Natural killer cell (primary cell): ENCODE measurements around the gene ZNF444. TPM values are rescaled to one million over a fixed set of nuclear protein-coding genes. Genes with fewer than 3 reads are reported as not detected.

Experiments
- ATAC-seq, 3 donors: fragments of 150-1000 bp in 2 of 3; fragments of 200-7000 bp in 1 of 3; cut with Tn5 transposase; 1 replicate in 1 of 3; 2 replicates in 2 of 3; pipeline ENCODE4 v1.10.0; 2021; ENCODE audit warnings: mild to moderate bottlenecking in 2 of 3, moderate library complexity in 2 of 3
- DNase-seq, 2 donors: peaks; one replicate each; pipeline versions ENCODE4 v3.0.0 to v3.0.0-alpha.2; 2013 to 2021; ENCODE audit warnings: mixed read lengths in 1 of 2
- H3K27ac ChIP-seq: one replicate; pipeline ENCODE4 v1.5.1; 2013; ENCODE audit warnings: mild to moderate bottlenecking, low read length
- H3K27me3 ChIP-seq: one replicate; pipeline ENCODE4 v1.6.1; 2013; ENCODE audit warnings: low read length; ENCODE audit not compliant: control insufficient read depth, insufficient read depth
- H3K36me3 ChIP-seq: one replicate; pipeline ENCODE4 v1.6.1; 2013; ENCODE audit warnings: low read length; ENCODE audit not compliant: control insufficient read depth, insufficient read depth
- H3K4me1 ChIP-seq: one replicate; pipeline ENCODE4 v1.6.1; 2013; ENCODE audit warnings: low read length; ENCODE audit not compliant: control insufficient read depth, insufficient read depth
- H3K4me3 ChIP-seq: one replicate; pipeline ENCODE4 v1.5.1; 2013; ENCODE audit warnings: low read length
- H3K9me3 ChIP-seq: one replicate; pipeline ENCODE4 v1.6.1; 2013; ENCODE audit warnings: low read length; ENCODE audit not compliant: control insufficient read depth, insufficient read depth
- H3K27ac Mint-ChIP-seq, 2 donors: one replicate each; pipeline ENCODE4 v1.8.0; 2022; ENCODE audit warnings: mild to moderate bottlenecking in 2 of 2, mixed read lengths in 2 of 2, moderate library complexity in 1 of 2
- H3K27me3 Mint-ChIP-seq, 2 donors: one replicate each; pipeline ENCODE4 v1.8.0; 2022; ENCODE audit warnings: low read depth in 2 of 2, mixed read lengths in 2 of 2
- H3K36me3 Mint-ChIP-seq: one replicate; pipeline ENCODE4 v1.8.0; 2022; ENCODE audit warnings: mixed read lengths
- H3K4me1 Mint-ChIP-seq, 2 donors: one replicate each; pipeline ENCODE4 v1.8.0; 2022; ENCODE audit warnings: mixed read lengths in 2 of 2
- H3K4me3 Mint-ChIP-seq: one replicate; pipeline ENCODE4 v1.8.0; 2022; ENCODE audit warnings: mild to moderate bottlenecking, moderate library complexity, mixed read lengths
- H3K9me3 Mint-ChIP-seq, 2 donors: one replicate each; pipeline ENCODE4 v1.8.0; 2022; ENCODE audit warnings: mixed read lengths in 2 of 2
- WGBS: methylation state at CpG from one replicate; pipeline ENCODE4 v1.1.7; 2013; ENCODE audit warnings: missing lambda C conversion rate; ENCODE audit not compliant: insufficient coverage; 5-methylcytosine and 5-hydroxymethylcytosine counted together
- intact Hi-C: fragments of 100-400 bp; cut with micrococcal nuclease; formaldehyde crosslinking; loops from one replicate; pipeline ENCODE4 v1.14.2; 2022
- total RNA-seq, 4 donors: library from RNA; stranded (reverse); fragments of 120-200 nt in 1 of 4; gene quantifications; one replicate each; pipeline versions ENCODE4 v1.2.3 to v1.2.4, GENCODE V29; 2013 to 2022
- TF ChIP-seq, protein P1 (sequence below): fragments of 200-600 bp; IDR thresholded peaks from one replicate; pipeline ENCODE4 v1.8.0; 2022; ENCODE audit warnings: antibody characterized with exemption

The ZNF444 gene
- total RNA-seq, 3 donors from 2014 or later (not counting 1 experiment from before 2014, with no cell fraction given): 14.5 to 21.9 (median 16.7) TPM

GRCh38 chr19:56098731-56099568 lies 42.1 kb upstream of the ZNF444 start:
- WGBS: 96% methylated on average over 34 of the region's 34 CpGs
- Histone ChIP-seq H3K27ac (no peak overlapping the region), H3K9me3 (no peaks in the 10 kb centered on the region), H3K4me3 (no peak overlapping the region), H3K4me1 (peaks cover 4% of the 10 kb centered on the region), H3K36me3 (peaks cover 28% of the 10 kb centered on the region), H3K27me3 (no peaks in the 10 kb centered on the region)
- ATAC-seq: no peak
- H3K27ac Mint-ChIP-seq: peak overlapping the region in 1 of 2 donors; percentile 40
- H3K27me3 Mint-ChIP-seq: no peaks in the 10 kb centered on the region
- no peaks in the 10 kb centered on the region for H3K36me3 Mint-ChIP-seq
- peaks cover 0 to 15% of the 10 kb centered on the region in 2 donors for H3K4me1 Mint-ChIP-seq
- no peaks in the 10 kb centered on the region for H3K9me3 Mint-ChIP-seq
- TF ChIP-seq, protein P1, sequence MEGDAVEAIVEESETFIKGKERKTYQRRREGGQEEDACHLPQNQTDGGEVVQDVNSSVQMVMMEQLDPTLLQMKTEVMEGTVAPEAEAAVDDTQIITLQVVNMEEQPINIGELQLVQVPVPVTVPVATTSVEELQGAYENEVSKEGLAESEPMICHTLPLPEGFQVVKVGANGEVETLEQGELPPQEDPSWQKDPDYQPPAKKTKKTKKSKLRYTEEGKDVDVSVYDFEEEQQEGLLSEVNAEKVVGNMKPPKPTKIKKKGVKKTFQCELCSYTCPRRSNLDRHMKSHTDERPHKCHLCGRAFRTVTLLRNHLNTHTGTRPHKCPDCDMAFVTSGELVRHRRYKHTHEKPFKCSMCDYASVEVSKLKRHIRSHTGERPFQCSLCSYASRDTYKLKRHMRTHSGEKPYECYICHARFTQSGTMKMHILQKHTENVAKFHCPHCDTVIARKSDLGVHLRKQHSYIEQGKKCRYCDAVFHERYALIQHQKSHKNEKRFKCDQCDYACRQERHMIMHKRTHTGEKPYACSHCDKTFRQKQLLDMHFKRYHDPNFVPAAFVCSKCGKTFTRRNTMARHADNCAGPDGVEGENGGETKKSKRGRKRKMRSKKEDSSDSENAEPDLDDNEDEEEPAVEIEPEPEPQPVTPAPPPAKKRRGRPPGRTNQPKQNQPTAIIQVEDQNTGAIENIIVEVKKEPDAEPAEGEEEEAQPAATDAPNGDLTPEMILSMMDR: no peak
- H3K4me3 Mint-ChIP-seq: no peak overlapping the region
- intact Hi-C loops: no loop called here
- DNase-seq: no peak

- Mint-ChIP-seq H3K4me1 (peaks cover 0 to 20% of the 10 kb centered on the region in 2 donors), H3K9me3 (no peaks in the 10 kb centered on the region), H3K27ac (peak overlapping the region in 1 of 2 donors; percentile 40), H3K36me3 (no peaks in the 10 kb centered on the region), H3K4me3 (no peak overlapping the region), H3K27me3 (no peaks in the 10 kb centered on the region)
- WGBS: 98% methylated on average over 31 of the region's 31 CpGs
- DNase-seq (no peak), ATAC-seq (no peak)
- intact Hi-C loops: loop anchor here (10.0 kb wide), 1 partner anchor 75 kb away; the partner anchor contains the start of gene GALP
- Histone ChIP-seq H3K9me3 (no peaks in the 10 kb centered on the region), H3K4me1 (peaks cover 8% of the 10 kb centered on the region), H3K27me3 (no peaks in the 10 kb centered on the region), H3K27ac (no peak overlapping the region), H3K36me3 (peaks cover 28% of the 10 kb centered on the region), H3K4me3 (no peak overlapping the region)
- TF ChIP-seq, protein P1: no peak
These were observed 41.2 kb upstream of the ZNF444 start for GRCh38 chr19:56099638-56100539.

- intact Hi-C loops: loop anchor here (10.0 kb wide), 1 partner anchor 74 kb away; the partner anchor contains the start of gene GALP
- WGBS: 94% methylated on average over 25 of the region's 25 CpGs
- H3K27ac Mint-ChIP-seq: peak overlapping the region in 1 of 2 donors; percentile 20
These were observed 40.0 kb upstream of the ZNF444 start for GRCh38 chr19:56101095-56101494.

More at GRCh38 chr19:56101095-56101494, 40.0 kb upstream of the ZNF444 start:
- H3K9me3 Mint-ChIP-seq: no peaks in the 10 kb centered on the region
- TF ChIP-seq, protein P1: no peak
- H3K4me1 ChIP-seq: peaks cover 16% of the 10 kb centered on the region
- H3K27me3 ChIP-seq: no peaks in the 10 kb centered on the region
- H3K36me3 Mint-ChIP-seq: no peaks in the 10 kb centered on the region
- no peak overlapping the region for H3K4me3 ChIP-seq
- H3K4me1 Mint-ChIP-seq: peaks cover 7 to 30% of the 10 kb centered on the region in 2 donors
- H3K9me3 ChIP-seq: no peaks in the 10 kb centered on the region
- no peak overlapping the region for H3K4me3 Mint-ChIP-seq
- peaks cover 28% of the 10 kb centered on the region for H3K36me3 ChIP-seq
- no peaks in the 10 kb centered on the region for H3K27me3 Mint-ChIP-seq
- H3K27ac ChIP-seq: no peak overlapping the region
- no peak for ATAC-seq
- DNase-seq: no peak
